Measurements from ENCODE around the gene GPR137. TPM values are rescaled to one million over a fixed set of nuclear protein-coding genes. Genes with fewer than 3 reads are reported as not detected.
"Not testable (repeated sequence)": the region's sequence is repeated elsewhere in the genome, so short reads cannot be mapped to it uniquely, and the experiment has no call there.

The GPR137 gene
- total RNA-seq, 2 experiments from 2014 or later = 32.5 to 35.7 TPM

DNA sequence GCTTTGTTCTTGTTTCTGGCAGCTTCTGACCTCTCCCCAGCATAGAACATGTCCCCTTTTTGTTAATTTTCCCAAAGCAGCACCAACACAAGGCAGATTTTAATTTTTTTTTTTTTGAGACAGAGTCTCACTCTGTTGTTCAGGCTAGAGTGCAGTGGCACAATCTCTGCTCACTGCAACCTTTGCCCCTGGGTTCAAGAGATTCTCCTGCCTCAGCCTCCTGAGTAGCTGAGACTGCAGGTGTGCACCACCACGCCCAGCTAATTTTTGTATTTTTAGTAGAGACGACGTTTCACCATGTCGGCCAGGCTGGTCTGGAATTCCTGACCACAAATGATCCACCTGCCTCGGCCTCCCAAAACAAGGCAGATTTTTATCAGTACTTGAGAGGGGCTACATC is 22.1 kb downstream of the GPR137 start:
- not testable (repeated sequence) for H3K9me3 Mint-ChIP-seq, H3K27me3 Mint-ChIP-seq, DNase-seq
- Mint-ChIP-seq H3K4me1 (peaks cover 31% of the 10 kb centered on the region), H3K4me3 (peak overlapping the region; percentile 22), H3K36me3 (peaks cover 17% of the 10 kb centered on the region), H3K27ac (peak overlapping the region; percentile 7)

DNA sequence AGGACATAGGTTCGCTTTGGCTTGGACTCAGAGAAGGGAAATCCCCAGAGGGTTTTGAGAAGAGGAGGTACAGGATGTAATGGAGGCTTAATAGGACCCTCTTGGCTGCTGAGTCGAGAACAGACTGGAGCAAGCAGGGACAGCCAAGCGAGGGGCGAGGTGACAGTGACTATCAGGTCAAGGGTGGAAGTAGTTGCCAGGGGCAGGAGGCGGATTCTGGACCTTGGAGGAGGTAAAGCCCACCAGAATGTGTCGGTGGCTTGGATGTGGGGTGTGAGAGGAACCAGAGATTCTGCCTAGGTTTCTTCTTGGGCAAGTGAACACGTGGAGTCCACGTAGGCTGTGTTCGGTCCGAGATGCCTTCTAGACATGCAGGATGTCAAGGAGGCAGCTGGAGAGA is 27.3 kb downstream of the GPR137 start:
- Mint-ChIP-seq H3K27ac (peak overlapping the region; percentile 74), H3K36me3 (peaks cover 26% of the 10 kb centered on the region), H3K9me3 (no peaks in the 10 kb centered on the region), H3K4me3 (no peak overlapping the region), H3K27me3 (no peaks in the 10 kb centered on the region), H3K4me1 (peaks cover 33% of the 10 kb centered on the region)
- DNase-seq = no peak

DNA sequence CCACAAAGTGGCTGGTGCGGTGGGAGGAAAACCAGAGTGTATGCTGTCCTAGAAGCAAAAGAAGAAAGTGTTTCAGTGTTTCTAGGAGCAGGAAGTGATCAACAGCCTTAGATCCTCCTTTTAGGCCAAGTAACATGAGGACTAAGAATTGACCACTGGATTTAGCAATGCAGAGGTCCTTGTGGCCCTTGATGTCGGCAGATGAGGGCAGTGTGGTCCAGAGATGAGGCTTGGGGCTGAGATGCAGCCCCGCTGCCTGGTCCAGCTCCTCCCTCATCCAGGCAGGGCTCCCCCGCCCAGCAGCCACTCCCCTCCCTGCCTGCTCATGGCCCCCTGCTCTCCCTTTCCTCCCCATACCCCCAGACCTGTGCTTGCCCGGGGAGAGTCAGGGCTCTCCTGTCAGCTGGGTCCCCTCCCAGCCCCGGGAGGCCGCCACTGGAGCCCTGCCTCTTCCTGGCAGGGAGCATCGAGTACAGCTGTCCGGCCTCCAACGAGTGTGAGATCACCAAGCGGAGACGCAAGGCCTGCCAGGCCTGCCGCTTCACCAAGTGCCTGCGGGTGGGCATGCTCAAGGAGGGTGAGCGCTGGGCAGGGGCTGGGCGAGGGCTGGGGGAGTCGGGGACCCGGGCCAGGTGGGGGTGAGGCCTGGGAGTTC is 28.0 kb downstream of the GPR137 start:
- Mint-ChIP-seq H3K36me3 (peaks cover 25% of the 10 kb centered on the region), H3K27me3 (no peaks in the 10 kb centered on the region), H3K27ac (peak overlapping the region; percentile 74), H3K4me1 (peaks cover 34% of the 10 kb centered on the region), H3K4me3 (no peak overlapping the region), H3K9me3 (no peaks in the 10 kb centered on the region)
- DNase-seq = no peak

DNA sequence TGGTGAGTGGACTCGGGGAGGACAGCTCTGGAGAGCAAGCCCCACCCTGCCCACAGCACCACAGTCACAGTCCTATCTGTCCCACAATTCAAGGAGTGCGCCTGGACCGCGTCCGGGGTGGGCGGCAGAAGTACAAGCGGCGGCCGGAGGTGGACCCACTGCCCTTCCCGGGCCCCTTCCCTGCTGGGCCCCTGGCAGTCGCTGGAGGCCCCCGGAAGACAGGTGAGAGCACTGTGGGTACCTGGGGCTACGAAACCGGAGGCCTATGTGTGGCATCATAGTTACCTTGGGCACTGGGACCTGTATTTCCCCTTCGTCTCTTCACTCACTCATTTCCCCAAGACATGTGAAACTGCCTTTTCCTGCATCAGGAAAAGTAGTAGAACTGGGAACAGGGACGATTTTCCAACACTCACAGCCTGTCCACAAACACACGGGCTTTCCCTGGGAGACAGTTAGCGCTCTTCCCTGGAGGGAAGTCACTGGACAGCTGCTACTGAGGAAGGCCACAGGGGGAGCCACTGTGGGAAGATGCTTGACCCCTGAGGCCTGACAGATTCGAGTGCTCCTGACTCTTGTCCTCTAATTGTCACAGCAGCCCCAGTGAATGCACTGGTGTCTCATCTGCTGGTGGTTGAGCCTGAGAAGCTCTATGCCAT is 28.6 kb downstream of the GPR137 start:
- Mint-ChIP-seq H3K9me3 (no peaks in the 10 kb centered on the region), H3K4me1 (peaks cover 39% of the 10 kb centered on the region), H3K4me3 (no peak overlapping the region), H3K27ac (no peak overlapping the region), H3K27me3 (no peaks in the 10 kb centered on the region), H3K36me3 (peaks cover 29% of the 10 kb centered on the region)
- DNase-seq = no peak

DNA sequence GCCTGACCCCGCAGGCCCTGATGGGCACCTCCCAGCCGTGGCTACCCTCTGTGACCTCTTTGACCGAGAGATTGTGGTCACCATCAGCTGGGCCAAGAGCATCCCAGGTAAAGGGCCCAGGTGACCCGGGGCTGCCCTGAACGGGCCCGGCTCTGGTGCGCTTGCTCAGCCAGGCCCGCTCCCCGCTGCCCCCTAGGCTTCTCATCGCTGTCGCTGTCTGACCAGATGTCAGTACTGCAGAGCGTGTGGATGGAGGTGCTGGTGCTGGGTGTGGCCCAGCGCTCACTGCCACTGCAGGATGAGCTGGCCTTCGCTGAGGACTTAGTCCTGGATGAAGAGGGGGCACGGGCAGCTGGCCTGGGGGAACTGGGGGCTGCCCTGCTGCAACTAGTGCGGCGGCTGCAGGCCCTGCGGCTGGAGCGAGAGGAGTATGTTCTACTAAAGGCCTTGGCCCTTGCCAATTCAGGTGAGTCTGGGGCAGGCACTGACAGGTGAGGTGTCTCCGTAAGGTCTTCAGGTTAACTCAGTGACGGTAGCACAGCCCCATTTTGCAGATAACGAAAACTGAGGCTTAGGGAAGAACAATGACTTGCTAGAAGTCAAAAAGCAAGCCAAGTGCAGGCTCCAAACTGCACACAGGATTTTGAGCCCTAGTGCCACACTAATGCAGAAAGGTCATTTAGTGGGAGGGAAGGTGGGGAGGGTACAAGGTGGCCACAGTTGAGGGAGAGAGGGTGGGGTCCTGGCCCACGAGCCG is 29.3 kb downstream of the GPR137 start:
- H3K9me3 Mint-ChIP-seq = no peaks in the 10 kb centered on the region
- DNase-seq = no peak
- H3K36me3 Mint-ChIP-seq = peaks cover 30% of the 10 kb centered on the region
- H3K27me3 Mint-ChIP-seq = no peaks in the 10 kb centered on the region
- peak overlapping the region; percentile 7 for H3K4me3 Mint-ChIP-seq
- peaks cover 43% of the 10 kb centered on the region for H3K4me1 Mint-ChIP-seq
- peak overlapping the region; percentile 20 for H3K27ac Mint-ChIP-seq

DNA sequence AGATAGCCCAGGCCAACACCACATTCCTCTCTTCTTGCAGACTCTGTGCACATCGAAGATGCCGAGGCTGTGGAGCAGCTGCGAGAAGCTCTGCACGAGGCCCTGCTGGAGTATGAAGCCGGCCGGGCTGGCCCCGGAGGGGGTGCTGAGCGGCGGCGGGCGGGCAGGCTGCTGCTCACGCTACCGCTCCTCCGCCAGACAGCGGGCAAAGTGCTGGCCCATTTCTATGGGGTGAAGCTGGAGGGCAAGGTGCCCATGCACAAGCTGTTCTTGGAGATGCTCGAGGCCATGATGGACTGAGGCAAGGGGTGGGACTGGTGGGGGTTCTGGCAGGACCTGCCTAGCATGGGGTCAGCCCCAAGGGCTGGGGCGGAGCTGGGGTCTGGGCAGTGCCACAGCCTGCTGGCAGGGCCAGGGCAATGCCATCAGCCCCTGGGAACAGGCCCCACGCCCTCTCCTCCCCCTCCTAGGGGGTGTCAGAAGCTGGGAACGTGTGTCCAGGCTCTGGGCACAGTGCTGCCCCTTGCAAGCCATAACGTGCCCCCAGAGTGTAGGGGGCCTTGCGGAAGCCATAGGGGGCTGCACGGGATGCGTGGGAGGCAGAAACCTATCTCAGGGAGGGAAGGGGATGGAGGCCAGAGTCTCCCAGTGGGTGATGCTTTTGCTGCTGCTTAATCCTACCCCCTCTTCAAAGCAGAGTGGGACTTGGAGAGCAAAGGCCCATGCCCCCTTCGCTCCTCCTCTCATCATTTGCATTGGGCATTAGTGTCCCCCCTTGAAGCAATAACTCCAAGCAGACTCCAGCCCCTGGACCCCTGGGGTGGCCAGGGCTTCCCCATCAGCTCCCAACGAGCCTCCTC is 30.2 kb downstream of the GPR137 start:
- Mint-ChIP-seq H3K36me3 (peaks cover 30% of the 10 kb centered on the region), H3K4me3 (peak overlapping the region; percentile 94), H3K4me1 (peaks cover 44% of the 10 kb centered on the region), H3K27ac (peak overlapping the region; percentile 100)
- H3K9me3 Mint-ChIP-seq, DNase-seq, H3K27me3 Mint-ChIP-seq: not testable (repeated sequence)

DNA sequence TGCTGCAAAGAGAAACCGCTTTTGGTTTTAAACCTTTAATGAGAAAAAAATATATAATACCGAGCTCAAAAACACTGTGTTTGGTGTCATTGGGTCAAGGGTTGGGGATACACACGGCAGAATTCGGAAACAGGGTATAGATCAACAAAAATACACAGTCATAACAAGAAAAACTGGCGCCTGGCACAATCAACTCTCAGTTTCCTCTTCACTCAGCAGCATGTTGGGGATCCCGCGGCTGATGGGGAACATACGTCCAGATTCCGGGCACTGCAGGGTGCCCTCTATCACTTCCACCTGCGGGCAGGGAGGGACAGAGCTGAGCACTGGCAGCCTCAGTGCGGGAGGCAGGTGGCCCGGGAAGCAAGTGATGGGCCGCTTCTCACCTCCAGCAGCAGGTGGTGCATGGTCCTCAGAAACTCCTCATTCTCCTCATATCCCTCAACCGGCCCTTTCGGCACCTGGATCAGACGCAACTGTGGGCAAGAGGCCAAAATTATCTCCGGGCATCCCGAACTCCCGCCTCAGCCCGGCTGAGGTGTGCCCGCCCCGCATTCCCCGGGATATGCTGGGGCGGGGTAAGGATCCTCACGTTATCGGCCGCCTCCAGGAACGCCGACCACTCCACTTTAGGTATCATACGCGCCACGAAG is 31.1 kb downstream of the GPR137 start:
- no peak for DNase-seq
- peak overlapping the region; percentile 100 for H3K27ac Mint-ChIP-seq
- peaks cover 33% of the 10 kb centered on the region for H3K36me3 Mint-ChIP-seq
- peak overlapping the region; percentile 94 for H3K4me3 Mint-ChIP-seq
- H3K27me3 Mint-ChIP-seq = no peaks in the 10 kb centered on the region
- peaks cover 47% of the 10 kb centered on the region for H3K4me1 Mint-ChIP-seq
- H3K9me3 Mint-ChIP-seq = no peaks in the 10 kb centered on the region

DNA sequence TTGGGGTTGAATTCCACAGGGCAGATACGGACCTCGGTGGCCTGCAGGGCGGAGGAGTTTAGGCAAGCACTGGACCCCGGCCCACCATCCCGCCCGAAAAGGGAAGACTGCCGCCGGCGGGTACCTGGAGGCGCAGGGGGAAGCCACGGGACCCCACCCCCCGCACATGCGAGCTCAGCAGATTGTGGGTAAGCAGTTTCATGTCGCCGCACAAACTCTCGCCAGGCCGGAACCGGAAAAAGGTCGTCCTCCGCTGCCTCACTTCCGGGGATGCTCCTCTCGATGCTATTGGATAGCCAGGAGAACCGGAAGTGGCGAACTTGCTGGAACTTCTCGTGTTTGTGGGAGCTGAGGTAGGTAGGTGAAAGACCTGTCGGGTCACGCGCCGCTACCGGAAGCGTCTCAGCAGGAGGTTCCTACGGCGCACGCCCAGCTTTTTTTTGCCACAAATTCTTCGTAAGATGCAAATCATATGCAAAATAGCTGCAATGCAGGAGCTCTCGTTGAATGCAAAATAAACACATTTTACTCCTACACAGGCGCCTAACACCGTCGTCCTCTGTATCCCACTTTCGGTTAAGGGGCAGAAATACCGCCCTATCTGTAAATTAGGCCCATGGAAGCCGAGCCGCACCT is 31.8 kb downstream of the GPR137 start, which contains the start of gene TRMT112:
TRMT112 (minus strand) TSS at position 235 of the 636 bp plus-strand sequence; CDS start at position 202, 33 bp downstream.
- H3K36me3 Mint-ChIP-seq = peaks cover 35% of the 10 kb centered on the region
- peak; percentile 95 for DNase-seq
- H3K27me3 Mint-ChIP-seq = no peaks in the 10 kb centered on the region
- no peaks in the 10 kb centered on the region for H3K9me3 Mint-ChIP-seq
- peaks cover 48% of the 10 kb centered on the region for H3K4me1 Mint-ChIP-seq
- peak within 1 kb of the TSS; percentile 100 for H3K27ac Mint-ChIP-seq
- peak within 1 kb of the TSS; percentile 94 for H3K4me3 Mint-ChIP-seq

DNA sequence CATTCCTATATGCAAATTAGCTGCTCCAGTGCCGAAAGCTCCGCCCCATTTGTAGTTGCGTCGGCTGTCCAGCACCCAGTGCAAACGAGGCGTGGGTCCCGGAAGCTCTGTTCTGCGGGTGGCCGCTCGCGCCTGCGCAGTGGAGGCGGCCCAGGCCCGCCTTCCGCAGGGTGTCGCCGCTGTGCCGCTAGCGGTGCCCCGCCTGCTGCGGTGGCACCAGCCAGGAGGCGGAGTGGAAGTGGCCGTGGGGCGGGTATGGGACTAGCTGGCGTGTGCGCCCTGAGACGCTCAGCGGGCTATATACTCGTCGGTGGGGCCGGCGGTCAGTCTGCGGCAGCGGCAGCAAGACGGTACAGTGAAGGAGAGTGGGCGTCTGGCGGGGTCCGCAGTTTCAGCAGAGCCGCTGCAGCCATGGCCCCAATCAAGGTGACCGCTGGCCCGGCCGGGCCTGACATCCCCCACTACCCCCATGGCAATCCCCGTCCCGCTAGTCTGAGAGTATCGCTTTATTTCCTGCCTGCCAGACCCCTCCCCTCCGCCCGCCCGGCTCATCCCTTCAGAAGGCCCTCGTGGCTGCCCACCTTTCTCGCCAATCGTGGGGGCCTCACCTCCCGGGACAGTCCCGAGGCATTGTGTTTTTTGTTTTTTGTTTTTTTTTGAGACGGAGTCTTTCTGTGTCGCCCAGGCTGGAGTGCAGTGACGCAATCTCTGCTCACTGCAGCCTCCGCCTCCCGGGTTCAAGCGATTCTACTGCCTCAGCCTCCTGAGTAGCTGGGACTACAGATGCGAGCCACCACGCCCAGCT is 32.5 kb downstream of the GPR137 start, which contains the start of gene PRDX5:
PRDX5 (plus strand) TSS at position 161 of the 805 bp plus-strand sequence; CDS start at position 256, 95 bp downstream.
- peak; percentile 98 for DNase-seq
- peak within 1 kb of the TSS; percentile 100 for H3K27ac Mint-ChIP-seq
- no peaks in the 10 kb centered on the region for H3K9me3 Mint-ChIP-seq
- peak within 1 kb of the TSS; percentile 94 for H3K4me3 Mint-ChIP-seq
- H3K27me3 Mint-ChIP-seq = no peaks in the 10 kb centered on the region
- peaks cover 40% of the 10 kb centered on the region for H3K4me1 Mint-ChIP-seq
- H3K36me3 Mint-ChIP-seq = peaks cover 31% of the 10 kb centered on the region

DNA sequence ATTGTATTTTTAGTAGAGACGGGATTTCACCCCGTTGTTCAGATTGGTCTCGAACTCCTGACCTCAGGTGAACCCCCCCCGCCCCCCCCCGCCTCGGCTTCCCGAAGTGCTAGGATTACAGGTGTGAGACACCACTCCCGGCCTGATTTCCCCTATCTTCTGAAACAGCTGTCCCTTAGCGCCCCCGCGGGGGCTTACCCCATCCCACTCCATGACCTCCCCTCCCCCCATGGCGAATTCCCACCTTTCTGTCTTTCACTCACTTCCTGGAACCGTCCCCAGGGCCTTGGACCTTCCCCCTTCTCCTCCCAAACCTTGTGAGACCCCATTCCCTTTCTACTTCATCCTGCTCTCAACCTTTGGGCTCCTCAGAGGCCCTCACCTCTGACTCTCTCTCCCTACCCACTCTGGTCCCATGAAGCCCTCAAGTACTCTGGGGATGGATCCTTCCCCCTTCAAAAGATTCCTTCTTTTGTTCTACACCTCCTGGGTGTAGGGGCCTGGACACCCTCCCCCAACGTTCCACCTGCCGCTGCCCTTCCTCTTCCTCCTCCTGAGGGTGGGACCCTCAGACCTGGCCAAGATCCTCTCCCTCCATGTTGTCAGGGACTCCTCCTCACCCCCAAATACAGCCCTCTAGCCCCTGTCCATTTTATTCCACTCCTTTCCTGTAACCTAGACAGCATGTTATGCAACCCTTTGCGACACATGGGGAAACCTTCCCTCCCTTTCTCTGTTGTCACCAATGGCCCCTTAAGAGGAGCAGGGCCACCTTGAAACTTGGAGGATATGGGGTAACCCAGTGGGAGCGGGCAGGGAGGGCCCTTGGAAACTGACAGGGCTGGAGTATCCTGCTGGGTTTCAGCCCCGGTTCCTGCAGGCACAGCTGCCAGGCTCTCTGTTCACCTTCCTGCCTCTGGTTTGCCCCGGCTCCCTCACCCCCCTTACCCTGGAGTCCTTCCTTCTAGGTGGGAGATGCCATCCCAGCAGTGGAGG is 33.4 kb downstream of the GPR137 start:
- no peaks in the 10 kb centered on the region for H3K9me3 Mint-ChIP-seq
- peaks cover 30% of the 10 kb centered on the region for H3K36me3 Mint-ChIP-seq
- DNase-seq = no peak
- peak overlapping the region; percentile 100 for H3K27ac Mint-ChIP-seq
- peaks cover 40% of the 10 kb centered on the region for H3K4me1 Mint-ChIP-seq
- peak overlapping the region; percentile 94 for H3K4me3 Mint-ChIP-seq
- no peaks in the 10 kb centered on the region for H3K27me3 Mint-ChIP-seq

DNA sequence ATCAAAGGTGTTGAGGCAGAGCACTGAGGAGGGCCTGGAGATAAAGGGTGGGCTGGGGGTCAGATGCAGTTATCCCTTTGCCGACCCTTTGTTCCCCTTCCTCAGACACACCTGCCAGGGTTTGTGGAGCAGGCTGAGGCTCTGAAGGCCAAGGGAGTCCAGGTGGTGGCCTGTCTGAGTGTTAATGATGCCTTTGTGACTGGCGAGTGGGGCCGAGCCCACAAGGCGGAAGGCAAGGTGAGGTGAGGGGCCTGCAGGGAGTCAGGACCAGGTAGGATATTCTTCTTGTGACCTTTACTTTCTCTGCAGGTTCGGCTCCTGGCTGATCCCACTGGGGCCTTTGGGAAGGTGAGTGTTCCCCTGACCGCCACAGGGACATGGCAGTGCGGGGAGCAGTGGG is 34.9 kb downstream of the GPR137 start:
- DNase-seq = no peak
- Mint-ChIP-seq H3K4me3 (peak overlapping the region; percentile 29), H3K27me3 (no peaks in the 10 kb centered on the region), H3K4me1 (peaks cover 33% of the 10 kb centered on the region), H3K27ac (no peak overlapping the region), H3K9me3 (no peaks in the 10 kb centered on the region), H3K36me3 (peaks cover 27% of the 10 kb centered on the region)

DNA sequence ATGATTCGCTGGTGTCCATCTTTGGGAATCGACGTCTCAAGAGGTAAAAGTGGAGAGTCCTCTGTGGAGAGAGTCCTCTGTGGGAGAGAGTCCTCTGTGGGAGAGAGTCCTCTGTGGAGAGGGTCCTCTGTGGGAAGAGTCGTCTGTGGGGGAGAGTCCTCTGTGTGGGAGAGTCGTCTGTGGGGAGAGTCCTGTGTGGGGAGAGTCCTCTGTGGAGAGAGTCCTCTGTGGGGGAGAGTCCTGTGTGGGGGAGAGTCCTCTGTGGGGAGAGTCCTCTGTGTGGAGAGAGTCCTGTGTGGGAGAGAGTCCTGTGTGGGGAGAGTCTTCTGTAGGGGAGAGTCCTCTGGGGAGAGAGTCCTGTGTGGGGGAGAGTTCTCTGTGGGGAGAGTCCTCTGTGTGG is 35.4 kb downstream of the GPR137 start:
- DNase-seq = no peak
- H3K36me3 Mint-ChIP-seq = peaks cover 27% of the 10 kb centered on the region
- peak overlapping the region; percentile 27 for H3K27ac Mint-ChIP-seq
- H3K4me1 Mint-ChIP-seq = peaks cover 33% of the 10 kb centered on the region
- H3K27me3 Mint-ChIP-seq = no peaks in the 10 kb centered on the region
- no peak overlapping the region for H3K4me3 Mint-ChIP-seq
- H3K9me3 Mint-ChIP-seq = no peaks in the 10 kb centered on the region

Data from activated naive CD8-positive, alpha-beta T cell treated with anti-CD3 and anti-CD28 coated beads for 36 hours (primary cell).